Cardiac atrium fibroblast (primary cell): Measurements from ENCODE around the gene COMMD3. TPM values are rescaled to one million over a fixed set of nuclear protein-coding genes. Genes with fewer than 3 reads are reported as not detected.

Experiments used
- total RNA-seq: library from RNA; depleted of rRNA; stranded (reverse); fragments of >200 nt; gene quantifications from 2 replicates; pipeline ENCODE4 v1.2.3, GENCODE V29; 2015

COMMD3 gene
- total RNA-seq = 31.6 and 34.1 TPM in 2 replicates

DNA sequence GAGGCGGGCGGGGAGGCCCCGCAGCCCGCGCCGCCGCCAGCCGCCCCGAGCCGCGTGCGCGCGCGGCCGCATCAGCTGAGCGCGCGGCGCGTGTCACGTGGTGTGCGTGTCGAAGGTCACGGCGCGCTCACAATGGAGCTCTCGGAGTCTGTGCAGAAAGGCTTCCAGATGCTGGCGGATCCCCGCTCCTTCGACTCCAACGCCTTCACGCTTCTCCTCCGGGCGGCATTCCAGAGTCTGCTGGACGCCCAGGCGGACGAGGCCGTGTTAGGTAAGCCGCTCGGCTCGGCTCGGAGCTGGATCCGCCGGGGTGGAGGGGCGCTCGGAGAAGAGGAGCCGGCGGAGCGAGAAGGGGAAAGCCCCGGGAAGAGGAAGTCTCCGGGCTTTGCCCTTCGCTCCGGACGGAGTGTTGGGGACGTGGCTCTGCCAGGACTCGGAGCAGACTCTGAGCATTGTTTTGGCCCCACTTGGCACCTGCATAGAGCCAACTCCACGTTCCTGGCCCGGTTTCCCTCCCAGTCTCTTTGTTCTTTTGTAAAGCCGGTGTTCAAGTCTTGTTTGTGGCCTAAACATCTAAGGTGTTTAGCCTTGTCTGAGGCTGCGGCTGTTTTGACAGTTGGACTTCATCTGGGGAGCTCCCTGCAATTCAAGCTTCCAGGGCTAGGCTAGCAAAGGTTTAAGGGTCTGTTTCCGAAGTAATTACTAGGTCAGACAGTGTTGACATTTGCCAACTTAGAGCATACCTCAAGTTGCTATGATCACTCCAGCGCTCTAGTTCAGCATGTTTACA is at the start of gene COMMD3:
Gene COMMD3, plus strand, starts transcription at position 103 of the 790 bp plus-strand sequence. Its CDS starts 30 bp downstream, at position 133.

DNA sequence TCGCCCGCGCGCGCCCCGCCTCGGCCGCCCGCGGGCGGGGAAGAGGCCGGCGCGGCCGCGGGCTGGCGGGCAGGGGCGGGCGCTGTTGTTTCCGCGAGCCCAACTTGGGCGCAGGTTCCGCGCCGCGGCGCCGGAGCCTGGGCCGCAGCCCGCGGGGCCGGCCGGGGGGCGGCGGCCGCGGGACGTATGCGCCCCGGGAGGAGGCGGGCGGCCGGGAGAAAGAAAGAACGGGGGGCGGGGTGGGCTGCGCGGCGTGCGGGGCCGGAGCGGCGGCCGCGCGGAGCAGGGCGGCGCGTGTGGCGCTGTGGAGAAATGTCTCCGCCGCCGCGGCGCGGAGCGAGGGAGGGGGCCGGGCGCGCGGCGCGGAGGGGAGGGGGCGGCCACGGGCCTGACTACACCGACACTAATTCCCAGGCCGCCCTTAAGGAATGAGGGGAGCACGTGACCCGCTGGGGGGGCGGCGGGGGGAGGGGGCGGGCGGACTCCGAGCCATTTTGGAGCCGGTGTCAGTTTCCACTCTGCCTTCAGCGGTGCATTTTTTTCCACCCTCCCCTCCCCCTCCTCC is 4.5 kb downstream of the COMMD3 start, which contains the start of gene BMI1:
Gene BMI1, plus strand, starts transcription at position 509 of the 565 bp plus-strand sequence. CDS start 5,351 bp downstream, outside the sequence.

GRCh38 chr10:22345301-22346095 is 29.3 kb downstream of the COMMD3 start, which contains the start of gene SPAG6:
Gene SPAG6 (plus strand): TSS chr10:22345496. CDS start chr10:22345612, 116 bp downstream.

Other genes starting within 250 kb of the COMMD3 start
- not detected in 2 replicates for gene EBLN1, start 98.4 kb upstream of the COMMD3 start, total RNA-seq
- 36.8 and 69.5 TPM in 2 replicates for gene BMI1, start 4.7 kb downstream of the COMMD3 start, total RNA-seq
- not detected in 2 replicates for gene SPAG6, start 29.1 kb downstream of the COMMD3 start, total RNA-seq